ENCODE data around the gene PRAMEF8. TPM values are rescaled to one million over a fixed set of nuclear protein-coding genes. Genes with fewer than 3 reads are reported as not detected.
"Not testable (repeated sequence)": the region's sequence is repeated elsewhere in the genome, so short reads cannot be mapped to it uniquely, and the experiment has no call there.

The PRAMEF8 gene
- total RNA-seq, 4 donors from 2014 or later = not detected

GRCh38 chr1:13245841-13246553 lies 38.9 kb downstream of the PRAMEF8 start:
- H3K9me3 ChIP-seq; H3K4me1 ChIP-seq; H3K27me3 ChIP-seq; DNase-seq (ENCODE audit: low spot score in 2 of 2); H3K27ac ChIP-seq; H3K4me3 ChIP-seq; H3K36me3 ChIP-seq: not testable (repeated sequence)
- WGBS, 2 donors = 69 to 80% methylated on average over 5 of the region's 5 CpGs

- WGBS, 2 donors = 80 to 84% methylated on average over 9 of the region's 9 CpGs
- not testable (repeated sequence) for H3K27me3 ChIP-seq; H3K4me1 ChIP-seq; H3K4me3 ChIP-seq; H3K9me3 ChIP-seq; H3K27ac ChIP-seq; H3K36me3 ChIP-seq; DNase-seq (ENCODE audit: low spot score in 2 of 2)
Measured at GRCh38 chr1:13243536-13244263, 41.2 kb downstream of the PRAMEF8 start.

- DNase-seq (ENCODE audit: low spot score in 2 of 2); H3K4me3 ChIP-seq; H3K9me3 ChIP-seq; H3K27ac ChIP-seq; H3K36me3 ChIP-seq; H3K4me1 ChIP-seq; H3K27me3 ChIP-seq: not testable (repeated sequence)
- 86 to 89% methylated on average over 4 of the region's 4 CpGs for WGBS, 2 donors
Measured at GRCh38 chr1:13239633-13240032, 45.3 kb downstream of the PRAMEF8 start.

GRCh38 chr1:13237572-13237971 lies 47.4 kb downstream of the PRAMEF8 start:
- H3K9me3 ChIP-seq; DNase-seq (ENCODE audit: low spot score in 2 of 2); H3K4me1 ChIP-seq; H3K4me3 ChIP-seq; H3K27me3 ChIP-seq; H3K27ac ChIP-seq; H3K36me3 ChIP-seq: not testable (repeated sequence)
- WGBS, 2 donors = 58 to 70% methylated on average over 4 of the region's 4 CpGs

GRCh38 chr1:13234057-13234456 lies 50.9 kb downstream of the PRAMEF8 start:
- not testable (repeated sequence) for H3K4me1 ChIP-seq; H3K4me3 ChIP-seq; H3K9me3 ChIP-seq; H3K36me3 ChIP-seq; H3K27ac ChIP-seq; H3K27me3 ChIP-seq; DNase-seq (ENCODE audit: low spot score in 2 of 2)
- 67 to 68% methylated on average over 1 of the region's 1 CpG for WGBS, 2 donors

- H3K27me3 ChIP-seq; H3K9me3 ChIP-seq; H3K27ac ChIP-seq; H3K4me1 ChIP-seq; DNase-seq (ENCODE audit: low spot score in 2 of 2); H3K4me3 ChIP-seq; H3K36me3 ChIP-seq: not testable (repeated sequence)
- WGBS, 2 donors = 58 to 66% methylated on average over 2 of the region's 2 CpGs
Measured at GRCh38 chr1:13232056-13232455, 52.9 kb downstream of the PRAMEF8 start.

Small RNA genes lying within 50 kb of the gene (small RNA-seq; reads per million reads assigned to genes)
- not detected for gene RNU6-771P

Other genes with a start within 250 kb of the PRAMEF8 start
- not detected for gene PRAMEF27, start 228.6 kb downstream of the PRAMEF8 start, total RNA-seq
- gene HNRNPCL3, start 224.4 kb downstream of the PRAMEF8 start, total RNA-seq = not detected
- not detected for gene PRAMEF25, start 214.4 kb downstream of the PRAMEF8 start, total RNA-seq
- not detected for gene HNRNPCL2, start 168.3 kb downstream of the PRAMEF8 start, total RNA-seq
- not detected for gene PRAMEF26, start 129.1 kb downstream of the PRAMEF8 start, total RNA-seq
- not detected for gene HNRNPCL4, start 119.5 kb downstream of the PRAMEF8 start, total RNA-seq
- not detected for gene PRAMEF9, start 113.3 kb downstream of the PRAMEF8 start, total RNA-seq
- gene PRAMEF13, start 83.7 kb downstream of the PRAMEF8 start, total RNA-seq = not detected
- gene PRAMEF18, start 59.0 kb downstream of the PRAMEF8 start, total RNA-seq = not detected
- gene PRAMEF5, start 30.9 kb downstream of the PRAMEF8 start, total RNA-seq = not detected
- gene PRAMEF33, start 18.4 kb upstream of the PRAMEF8 start, total RNA-seq = not detected
- not detected for gene PRAMEF15, start 30.4 kb upstream of the PRAMEF8 start, total RNA-seq
- not detected for gene PRAMEF14, start 62.0 kb upstream of the PRAMEF8 start, total RNA-seq
- not detected for gene PRAMEF19, start 86.8 kb upstream of the PRAMEF8 start, total RNA-seq
- not detected for gene PRAMEF17, start 104.5 kb upstream of the PRAMEF8 start, total RNA-seq
- gene PRAMEF20, start 125.3 kb upstream of the PRAMEF8 start, total RNA-seq = not detected
- 1 to 10 TPM in 1 of 4 donors, under 1 TPM in 2, not detected in 1; 0.39 to 1.7 (median 0.87) TPM for gene LRRC38, start 228.9 kb upstream of the PRAMEF8 start, total RNA-seq

All from tibial nerve (tissue), 4 donors.